Mucosa of stomach (tissue), 1 donor: Measurements from ENCODE around the gene ANKUB1.
A peak's percentile ranks its signal among the peaks of the same experiment; 100 is the strongest.

Experiments
- H3K27me3 ChIP-seq: one replicate; pipeline ENCODE4 v1.7.0; 2013; ENCODE audit warnings: mild to moderate bottlenecking, low read length; ENCODE audit not compliant: control insufficient read depth, insufficient read depth
- H3K36me3 ChIP-seq: one replicate; pipeline ENCODE4 v1.7.0; 2013; ENCODE audit warnings: low read length; ENCODE audit not compliant: control insufficient read depth, insufficient read depth
- H3K4me1 ChIP-seq: one replicate; pipeline ENCODE4 v1.7.0; 2013; ENCODE audit warnings: mild to moderate bottlenecking, low read length; ENCODE audit not compliant: control insufficient read depth, insufficient read depth
- H3K4me3 ChIP-seq: one replicate; pipeline ENCODE4 v1.7.0; 2013; ENCODE audit warnings: low read length
- H3K9ac ChIP-seq: one replicate; pipeline ENCODE4 v1.7.0; 2013; ENCODE audit warnings: mild to moderate bottlenecking, low read length, moderate library complexity
- H3K9me3 ChIP-seq: one replicate; pipeline ENCODE4 v1.7.0; 2013; ENCODE audit warnings: mild to moderate bottlenecking, low read length, moderate library complexity; ENCODE audit not compliant: control insufficient read depth
- donor health status: Pancreatic carcinoma.

The ANKUB1 gene

DNA sequence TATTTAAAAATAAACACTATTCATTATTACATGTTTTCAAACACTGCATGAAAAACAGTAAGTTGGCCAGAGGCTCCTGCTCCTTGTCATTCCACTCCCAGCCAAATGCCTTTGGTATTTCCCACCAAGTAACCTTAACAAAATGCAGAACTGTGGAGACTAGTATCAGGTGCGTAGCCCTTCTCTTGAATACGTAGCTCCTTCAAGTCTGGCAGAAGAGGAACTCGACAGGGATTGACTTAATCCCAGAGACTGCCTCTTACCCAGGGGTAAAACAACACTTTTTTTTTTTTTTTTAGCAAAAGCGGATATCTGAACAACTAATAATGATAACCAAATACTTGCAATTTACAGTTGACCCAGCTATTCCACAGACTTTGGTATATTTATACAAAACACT, 40.8 kb downstream of the ANKUB1 start:
- no peaks in the 10 kb centered on the region for H3K9me3 ChIP-seq
- H3K4me3 ChIP-seq: peak overlapping the region; percentile 23
- no peaks in the 10 kb centered on the region for H3K36me3 ChIP-seq
- H3K9ac ChIP-seq: peak overlapping the region; percentile 91
- no peaks in the 10 kb centered on the region for H3K27me3 ChIP-seq
- peaks cover 6% of the 10 kb centered on the region for H3K4me1 ChIP-seq

DNA sequence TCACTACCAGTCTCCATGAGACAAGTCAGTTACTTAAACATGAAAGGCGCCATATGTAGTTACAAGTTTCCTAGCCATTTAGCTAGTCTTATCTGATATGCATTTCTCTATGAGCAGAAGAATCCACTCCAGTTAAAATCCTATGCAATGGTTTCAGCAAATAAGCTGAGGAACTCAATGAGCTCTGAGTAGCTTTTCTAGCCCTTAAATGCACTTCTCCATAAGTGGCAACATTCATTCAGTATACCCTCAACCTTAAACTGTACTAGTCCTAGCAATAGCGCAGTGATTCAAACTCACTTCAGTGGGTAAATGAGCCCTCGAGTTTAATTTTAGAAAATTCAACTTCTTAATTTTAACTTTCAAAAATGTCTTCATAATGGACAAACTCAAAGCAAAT, 47.7 kb downstream of the ANKUB1 start:
- H3K4me3 ChIP-seq: no peak overlapping the region
- no peaks in the 10 kb centered on the region for H3K4me1 ChIP-seq
- H3K9me3 ChIP-seq: no peaks in the 10 kb centered on the region
- no peak overlapping the region for H3K9ac ChIP-seq
- no peaks in the 10 kb centered on the region for H3K27me3 ChIP-seq
- H3K36me3 ChIP-seq: peaks cover 3% of the 10 kb centered on the region

DNA sequence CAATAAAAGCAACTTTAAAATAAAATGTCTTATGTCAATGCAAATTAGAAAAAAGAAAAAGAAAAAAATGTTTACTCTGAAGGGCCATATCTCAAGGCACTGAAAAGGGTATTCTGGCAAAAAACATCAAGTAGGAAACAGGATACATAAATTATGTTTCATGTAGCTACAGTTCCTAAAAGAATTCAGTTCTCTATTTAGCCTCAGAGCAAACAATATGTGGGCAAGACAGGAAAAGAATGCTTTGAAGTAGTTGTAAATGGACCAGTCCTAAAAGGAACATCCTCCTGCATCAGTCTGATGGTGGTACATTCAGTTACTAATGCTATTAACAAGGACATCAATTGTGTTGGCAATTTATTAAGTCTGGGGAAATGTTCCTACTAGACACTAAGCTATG, 48.2 kb downstream of the ANKUB1 start:
- H3K9me3 ChIP-seq: no peaks in the 10 kb centered on the region
- H3K4me1 ChIP-seq: no peaks in the 10 kb centered on the region
- H3K36me3 ChIP-seq: peaks cover 3% of the 10 kb centered on the region
- H3K4me3 ChIP-seq: no peak overlapping the region
- H3K9ac ChIP-seq: no peak overlapping the region
- no peaks in the 10 kb centered on the region for H3K27me3 ChIP-seq

DNA sequence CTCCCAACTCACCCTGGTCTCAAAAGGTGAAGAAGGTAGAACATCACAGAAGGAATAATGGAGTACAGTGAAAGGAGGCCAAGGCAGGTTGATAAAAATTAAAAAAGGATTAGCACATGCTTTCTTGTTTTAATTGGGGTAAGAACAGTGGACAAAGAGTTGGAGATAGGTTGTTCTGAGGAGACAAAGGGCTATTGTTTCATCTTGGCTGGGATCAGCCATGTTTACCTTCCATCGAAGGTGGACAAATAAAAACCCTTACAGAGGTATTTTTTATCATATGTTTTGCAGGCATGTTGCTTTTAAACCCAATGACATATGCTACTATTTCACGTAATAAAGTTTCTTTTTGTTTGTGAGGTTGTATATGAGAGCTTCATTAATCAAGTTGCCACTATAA, 53.0 kb downstream of the ANKUB1 start:
- no peak overlapping the region for H3K9ac ChIP-seq
- H3K4me3 ChIP-seq: no peak overlapping the region
- H3K4me1 ChIP-seq: no peaks in the 10 kb centered on the region
- H3K9me3 ChIP-seq: no peaks in the 10 kb centered on the region
- peaks cover 3% of the 10 kb centered on the region for H3K36me3 ChIP-seq
- no peaks in the 10 kb centered on the region for H3K27me3 ChIP-seq

DNA sequence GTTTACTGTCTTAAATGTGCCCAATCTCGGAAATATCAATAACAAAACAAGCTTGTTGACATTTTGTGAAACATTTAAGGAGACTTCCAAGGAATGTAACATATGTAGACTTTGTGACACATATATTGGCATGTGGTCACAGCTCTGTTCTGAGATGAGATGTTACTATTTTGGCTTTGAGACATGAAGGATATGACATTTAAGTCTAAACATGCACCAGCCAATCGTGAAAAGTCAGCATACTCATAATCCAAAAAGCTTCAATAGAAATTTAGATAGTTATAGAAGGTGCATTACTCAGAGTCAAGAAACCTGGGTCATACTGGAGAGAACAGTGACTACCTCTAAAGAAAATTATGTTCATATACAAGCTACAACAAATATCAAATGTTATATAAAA, 53.5 kb downstream of the ANKUB1 start:
- H3K9me3 ChIP-seq: no peaks in the 10 kb centered on the region
- no peak overlapping the region for H3K9ac ChIP-seq
- no peaks in the 10 kb centered on the region for H3K4me1 ChIP-seq
- no peaks in the 10 kb centered on the region for H3K27me3 ChIP-seq
- peaks cover 3% of the 10 kb centered on the region for H3K36me3 ChIP-seq
- no peak overlapping the region for H3K4me3 ChIP-seq

DNA sequence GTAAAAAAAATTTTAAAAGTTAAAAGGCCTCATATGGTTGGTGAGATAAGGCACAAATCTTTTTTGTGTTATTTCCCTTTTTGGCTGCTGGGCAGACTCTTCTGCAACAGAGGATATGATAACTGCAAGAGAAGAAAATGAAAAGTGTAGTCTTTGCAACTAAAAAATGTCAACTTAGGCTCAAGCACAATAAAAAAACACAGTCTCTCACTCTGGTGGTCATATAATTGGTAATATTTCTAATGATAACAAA, 55.5 kb downstream of the ANKUB1 start:
- H3K36me3 ChIP-seq: peaks cover 3% of the 10 kb centered on the region
- H3K27me3 ChIP-seq: no peaks in the 10 kb centered on the region
- no peak overlapping the region for H3K4me3 ChIP-seq
- no peaks in the 10 kb centered on the region for H3K4me1 ChIP-seq
- no peak overlapping the region for H3K9ac ChIP-seq
- H3K9me3 ChIP-seq: no peaks in the 10 kb centered on the region

DNA sequence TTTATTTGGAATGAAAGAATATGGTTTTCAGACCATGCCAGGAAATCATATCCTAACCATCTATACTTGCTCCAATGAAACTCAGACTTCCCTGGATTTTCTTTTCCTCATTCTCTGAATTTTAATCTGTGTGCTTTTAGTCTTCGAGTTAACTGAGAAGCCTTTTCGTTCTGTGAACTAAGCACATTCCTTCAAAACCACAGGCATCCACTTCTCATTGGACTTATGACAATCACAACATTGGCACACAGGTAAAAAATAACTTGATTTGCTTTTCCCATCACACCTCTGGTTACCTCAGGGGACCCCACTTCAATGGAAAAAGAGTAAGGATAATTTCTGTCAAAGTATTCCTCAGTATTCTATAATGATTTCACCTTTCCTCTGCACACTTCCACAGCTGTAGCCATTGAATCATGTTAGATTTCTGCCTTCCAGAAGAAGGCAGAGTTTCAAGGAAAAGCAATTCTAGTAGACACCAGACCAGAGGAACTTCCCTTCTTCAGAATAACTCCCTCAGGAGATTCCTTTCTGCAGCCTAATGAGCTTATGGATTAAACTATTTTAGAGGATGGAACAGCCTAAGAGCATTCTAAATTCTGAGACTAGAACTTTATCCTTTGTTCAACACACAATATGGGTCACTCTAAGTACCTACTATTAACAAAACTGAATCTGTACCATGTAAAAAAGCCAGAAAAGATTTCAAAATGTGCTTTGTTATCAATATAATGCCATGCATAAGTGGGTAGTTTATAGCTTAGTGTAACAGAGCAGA, 56.0 kb downstream of the ANKUB1 start:
- Histone ChIP-seq H3K9ac (no peak overlapping the region), H3K4me1 (no peaks in the 10 kb centered on the region), H3K9me3 (no peaks in the 10 kb centered on the region), H3K27me3 (no peaks in the 10 kb centered on the region), H3K36me3 (peaks cover 3% of the 10 kb centered on the region), H3K4me3 (no peak overlapping the region)

DNA sequence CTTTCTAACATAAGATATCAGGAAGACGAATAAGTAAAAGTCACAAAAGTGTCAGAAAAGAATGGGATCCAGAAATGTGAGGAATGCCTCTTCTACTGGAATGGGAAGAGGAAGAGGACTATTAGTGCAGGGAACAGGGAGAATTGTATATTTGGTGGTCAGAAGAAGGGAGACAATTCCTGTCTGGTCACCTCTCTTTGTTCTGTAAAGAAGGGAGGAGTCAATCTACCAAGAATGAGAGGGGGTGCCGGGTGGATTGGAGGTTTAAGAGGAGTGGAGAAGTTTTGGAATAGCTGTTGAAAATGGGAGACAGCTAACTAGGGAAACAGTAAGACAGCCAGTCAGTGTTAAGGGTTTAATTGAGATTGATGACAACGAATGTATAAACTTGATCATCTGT, 60.1 kb downstream of the ANKUB1 start:
- H3K36me3 ChIP-seq: no peaks in the 10 kb centered on the region
- no peaks in the 10 kb centered on the region for H3K9me3 ChIP-seq
- H3K4me1 ChIP-seq: no peaks in the 10 kb centered on the region
- no peak overlapping the region for H3K9ac ChIP-seq
- H3K27me3 ChIP-seq: no peaks in the 10 kb centered on the region
- no peak overlapping the region for H3K4me3 ChIP-seq

DNA sequence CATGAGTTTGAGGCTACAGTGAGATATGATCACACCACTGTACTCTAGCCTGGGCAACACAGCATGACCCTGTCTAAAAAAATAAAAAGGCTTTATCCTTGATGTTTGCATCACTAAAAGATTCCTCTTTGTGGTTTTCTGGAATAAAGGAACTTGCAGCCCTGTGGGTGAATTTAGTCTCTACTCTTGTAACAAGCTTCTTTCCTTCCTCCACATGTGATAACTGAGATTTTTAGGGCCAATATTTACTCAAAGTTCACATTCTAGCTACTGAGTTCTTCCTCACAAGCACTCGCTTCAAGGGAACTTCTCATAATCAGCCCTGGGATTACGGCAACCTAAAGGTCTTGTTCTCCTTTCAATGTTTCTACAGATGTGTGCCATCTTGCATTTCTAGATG, 64.7 kb downstream of the ANKUB1 start:
- Histone ChIP-seq H3K9ac (no peak overlapping the region), H3K4me1 (no peaks in the 10 kb centered on the region), H3K27me3 (no peaks in the 10 kb centered on the region), H3K9me3 (no peaks in the 10 kb centered on the region), H3K36me3 (no peaks in the 10 kb centered on the region), H3K4me3 (no peak overlapping the region)

DNA sequence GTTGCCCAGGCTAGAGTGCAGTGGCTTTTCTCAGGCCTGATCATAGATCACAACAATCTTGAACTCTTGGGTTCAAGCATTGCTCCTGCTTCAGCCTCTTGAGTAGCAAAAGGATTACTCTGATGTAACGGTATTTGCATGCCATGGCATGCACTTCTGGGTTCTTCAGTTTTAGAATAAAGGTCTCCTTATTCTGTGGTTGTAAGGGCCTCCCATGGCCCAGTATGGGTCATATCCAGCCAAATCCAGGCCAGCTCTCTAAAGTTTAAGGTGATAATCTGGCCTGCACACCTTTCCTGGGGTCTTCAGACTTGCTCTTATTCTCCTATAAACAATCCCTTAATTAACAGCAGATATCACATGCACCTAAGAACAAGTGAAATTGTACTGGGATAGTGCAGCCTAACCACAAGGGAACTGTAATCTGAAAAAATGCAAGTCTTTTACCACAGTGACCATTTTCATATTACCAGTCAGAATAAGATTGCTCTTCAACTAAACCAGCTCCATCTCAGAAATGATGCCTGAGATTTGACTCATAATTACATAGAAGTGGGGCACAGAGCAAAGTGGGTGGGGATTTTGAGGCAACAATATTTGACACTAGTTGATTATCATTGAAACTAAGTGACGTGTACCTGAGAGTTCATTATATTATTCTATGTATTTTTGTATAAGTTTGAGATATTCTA, 65.5 kb downstream of the ANKUB1 start:
- Histone ChIP-seq H3K9me3 (no peaks in the 10 kb centered on the region), H3K4me1 (no peaks in the 10 kb centered on the region), H3K27me3 (no peaks in the 10 kb centered on the region), H3K36me3 (no peaks in the 10 kb centered on the region), H3K9ac (no peak overlapping the region), H3K4me3 (no peak overlapping the region)

DNA sequence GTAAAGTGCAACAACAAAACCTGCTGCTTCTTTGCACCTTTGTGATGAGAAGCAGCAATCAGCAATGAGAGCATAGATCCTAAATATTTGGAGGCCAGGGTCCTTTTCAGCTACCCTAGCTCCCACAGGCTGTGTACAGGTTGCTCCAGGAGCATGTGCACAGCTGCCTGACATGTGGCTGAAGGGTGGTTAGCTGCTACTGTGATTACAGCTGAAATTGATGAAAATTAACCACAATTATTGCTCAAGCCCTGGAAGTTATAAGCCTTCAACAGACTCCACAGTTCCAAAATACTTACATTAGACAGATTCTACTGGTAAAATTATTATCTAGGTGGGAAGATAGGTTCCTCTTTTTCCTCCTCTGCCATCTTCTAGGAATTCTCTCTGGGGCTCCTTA, 68.6 kb downstream of the ANKUB1 start:
- Histone ChIP-seq H3K27me3 (no peaks in the 10 kb centered on the region), H3K4me3 (no peak overlapping the region), H3K4me1 (no peaks in the 10 kb centered on the region), H3K36me3 (no peaks in the 10 kb centered on the region), H3K9me3 (no peaks in the 10 kb centered on the region), H3K9ac (no peak overlapping the region)

DNA sequence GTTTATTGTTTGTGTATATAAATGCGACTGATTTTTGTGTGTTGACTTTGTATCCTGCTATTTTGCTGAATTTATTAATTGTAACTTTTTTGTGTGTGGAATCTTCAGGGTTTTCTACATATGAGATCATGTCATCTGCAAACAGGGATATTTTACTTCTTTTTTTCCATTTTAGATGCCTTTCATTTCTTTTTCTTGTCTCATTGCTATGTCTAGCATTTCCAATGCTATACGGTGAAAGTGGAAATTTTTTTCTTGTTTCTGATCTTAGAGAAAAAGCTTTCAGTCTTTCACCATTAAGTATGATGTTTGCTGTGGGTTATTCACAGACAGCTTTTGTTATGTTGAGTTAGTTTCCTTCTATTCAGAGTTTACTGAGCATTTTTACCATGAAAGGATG, 71.4 kb downstream of the ANKUB1 start:
- H3K27me3 ChIP-seq: no peaks in the 10 kb centered on the region
- H3K4me1 ChIP-seq: no peaks in the 10 kb centered on the region
- no peak overlapping the region for H3K9ac ChIP-seq
- no peak overlapping the region for H3K4me3 ChIP-seq
- no peaks in the 10 kb centered on the region for H3K9me3 ChIP-seq
- H3K36me3 ChIP-seq: no peaks in the 10 kb centered on the region
